K562 (cell line): ENCODE results near the gene SLC19A1. TPM values are rescaled to one million over a fixed set of nuclear protein-coding genes. Genes with fewer than 3 reads are reported as not detected.

Source experiments
- ASH1L ChIP-seq: fragments of 450-650 bp; IDR thresholded peaks from 2 replicates; pipeline ENCODE4 v1.6.1; 2018; ENCODE audit warnings: borderline replicate concordance, mild to moderate bottlenecking, low read depth; ENCODE audit not compliant: partially characterized antibody
- ATF1 ChIP-seq, 2 experiments: fragments of 450-650 bp in 1 of 2; IDR thresholded peaks; 2 replicates each; pipeline ENCODE4 v1.6.1; 2016; ENCODE audit warnings: missing compliant biosample characterization in 1 of 2, missing genetic modification characterization in 1 of 2
- CTCF ChIP-seq, 3 experiments: IDR thresholded peaks in 2 of 3; conservative IDR thresholded peaks in 1 of 3; 2 replicates each; pipeline ENCODE4 v1.5.1; 2011 to 2012; ENCODE audit warnings: low read length in 3 of 3, mild to moderate bottlenecking in 3 of 3, control low read depth in 2 of 3, improper control_type of control experiment in 1 of 3, inconsistent platforms in 1 of 3, low read depth in 1 of 3, mixed read lengths in 1 of 3, moderate library complexity in 1 of 3; ENCODE audit not compliant: insufficient read depth in 2 of 3
- CXXC5 ChIP-seq: fragments of 250-450 bp; sonication (Bioruptor Pico); IDR thresholded peaks from 2 replicates; pipeline ENCODE4 v1.8.0; 2022; ENCODE audit warnings: inconsistent platforms, mild to moderate bottlenecking, moderate library complexity
- ELK1 ChIP-seq: sonication (generic); formaldehyde crosslinking; IDR thresholded peaks from 2 replicates; pipeline ENCODE4 v1.8.1; 2022; ENCODE audit warnings: missing genetic modification reagents
- ELK3 ChIP-seq: fragments of 450-650 bp; formaldehyde crosslinking; IDR thresholded peaks from 2 replicates; pipeline ENCODE4 v1.4.0; 2020; ENCODE audit warnings: mild to moderate bottlenecking
- FIP1L1 ChIP-seq: fragments of 200-400 bp; formaldehyde crosslinking; IDR thresholded peaks from 2 replicates; pipeline ENCODE4 v1.6.1; 2018; ENCODE audit warnings: mild to moderate bottlenecking, low read depth, low read length; ENCODE audit not compliant: poor library complexity, severe bottlenecking
- HNRNPL ChIP-seq: fragments of 200-400 bp; formaldehyde crosslinking; IDR thresholded peaks from 2 replicates; pipeline ENCODE4 v1.6.1; 2017; ENCODE audit warnings: low read depth, mild to moderate bottlenecking, low read length
- NCOA1 ChIP-seq: fragments of 450-650 bp; IDR thresholded peaks from 2 replicates; pipeline ENCODE4 v1.6.1; 2016; ENCODE audit warnings: low read depth
- NR2C1 ChIP-seq, 2 experiments: fragments of 450-650 bp; IDR thresholded peaks; 2 replicates each; pipeline ENCODE4 v1.6.1; 2017; ENCODE audit warnings: mild to moderate bottlenecking in 2 of 2, antibody characterized with exemption in 1 of 2, inconsistent platforms in 1 of 2, missing compliant biosample characterization in 1 of 2, missing genetic modification characterization in 1 of 2
- NRF1 ChIP-seq, 2 experiments: fragments of 450-650 bp; IDR thresholded peaks in 1 of 2; conservative IDR thresholded peaks in 1 of 2; 2 replicates each; pipeline ENCODE4 v1.6.1; 2014; ENCODE audit warnings: mild to moderate bottlenecking in 2 of 2
- POLR2AphosphoS2 ChIP-seq: IDR thresholded peaks from 2 replicates; pipeline ENCODE4 v1.6.1; 2012; ENCODE audit warnings: low read length, improper control_type of control experiment
- PRDM10 ChIP-seq: fragments of 450-650 bp; IDR thresholded peaks from 2 replicates; pipeline ENCODE4 v1.6.1; 2018; ENCODE audit not compliant: partially characterized antibody
- PYGO2 ChIP-seq: fragments of 450-650 bp; IDR thresholded peaks from 2 replicates; pipeline ENCODE4 v1.6.1; 2016; ENCODE audit warnings: mild to moderate bottlenecking, missing genetic modification characterization, moderate library complexity, missing compliant biosample characterization
- SMAD1 ChIP-seq: fragments of 150-350 bp; IDR thresholded peaks from 2 replicates; pipeline ENCODE4 v1.6.1; 2014; ENCODE audit warnings: low read length, low read depth; ENCODE audit not compliant: partially characterized antibody
- XRCC5 ChIP-seq: fragments of 200-400 bp; formaldehyde crosslinking; IDR thresholded peaks from 2 replicates; pipeline ENCODE4 v1.6.1; 2017; ENCODE audit warnings: low read depth, mild to moderate bottlenecking, low read length
- ZBTB7A ChIP-seq: IDR thresholded peaks from 2 replicates; pipeline ENCODE4 v1.6.1; 2011; ENCODE audit warnings: low read depth, mild to moderate bottlenecking, low read length, moderate library complexity, borderline replicate concordance; ENCODE audit not compliant: control insufficient read depth
- ZNF436 ChIP-seq: fragments of 250-450, 450-650 bp; sonication (Bioruptor Pico); formaldehyde crosslinking; IDR thresholded peaks from 2 replicates; pipeline ENCODE4 v1.7.0; 2020; ENCODE audit warnings: mild to moderate bottlenecking
- polyA plus RNA-seq, 8 experiments: library from polyadenylated mRNA; depleted of rRNA in 4 of 8; stranded (reverse) in 5 of 8; unstranded in 3 of 8; fragments of >200 nt; fragmentation: Nextera tagmentation in 2 of 8; fragmentation: Illumina TruSeq in 1 of 8; extraction: Ambion mirVana in 2 of 8; extraction: Trizol in 1 of 8; gene quantifications; 2 replicates each; pipeline versions ENCODE4 v1.2.1 to v1.2.3, GENCODE V29; 2011 to 2014; ENCODE audit warnings: inconsistent platforms in 1 of 8, missing spikeins in 1 of 8
- total RNA-seq, 7 experiments: library from RNA; depleted of rRNA in 6 of 7; stranded (reverse); fragments of >200 nt in 6 of 7; fragmentation: Illumina TruSeq in 2 of 7; extraction: Trizol in 2 of 7; gene quantifications; 2 replicates each; pipeline versions ENCODE4 v1.2.1 to v1.2.3, GENCODE V29; 2011 to 2021; ENCODE audit warnings: low replicate concordance in 1 of 7

The SLC19A1 gene
- total and polyA plus RNA-seq, 9 of the 15 experiments (the other 6 are each of a cell fraction or from before 2014, with no cell fraction given) = 0.65 to 88.7 (median 12.0) TPM

- peak; percentile 70 for TF ChIP-seq CXXC5 (CRISPR knock-in tag)
- no peak for TF ChIP-seq POLR2AphosphoS2
- TF ChIP-seq ASH1L = no peak
- TF ChIP-seq ZBTB7A = peak; percentile 89
- TF ChIP-seq SMAD1 = peak; percentile 44
- no peak for TF ChIP-seq ELK1 (CRISPR knock-in tag)
- no peak for TF ChIP-seq ZNF436 (CRISPR knock-in tag)
- peak; percentile 30 for TF ChIP-seq FIP1L1
- no peak for TF ChIP-seq ATF1 (CRISPR knock-in tag; IDR thresholded peaks at IDR 0.05)
- TF ChIP-seq ATF1 (tag; IDR thresholded peaks at IDR 0.05) = peak; percentile 27; the same call in 1 of the 2 replicates
- no peak for TF ChIP-seq PYGO2 (tag)
- TF ChIP-seq HNRNPL = no peak
- TF ChIP-seq NCOA1 = no peak
- peak; percentile 86; the same call in 1 of the 2 replicates for TF ChIP-seq XRCC5
- no peak for TF ChIP-seq PRDM10
- TF ChIP-seq NRF1 (conservative IDR thresholded peaks at IDR 0.05 in 1 of 2, IDR thresholded peaks at IDR 0.05 in 1 of 2) = peak; percentile 77 to 81
- no peak for TF ChIP-seq NR2C1 (IDR thresholded peaks at IDR 0.05)
- no peak for TF ChIP-seq NR2C1 (tag; IDR thresholded peaks at IDR 0.05)
- TF ChIP-seq CTCF (IDR thresholded peaks at IDR 0.05 in 2 of 3, conservative IDR thresholded peaks at IDR 0.05 in 1 of 3; ENCODE audit: insufficient read depth in 2 of 3, low read depth in 1 of 3, low read length in 3 of 3) = peak; percentile 79 to 92 (median 82)
- TF ChIP-seq ELK3 (CRISPR knock-in tag) = no peak
Observed at GRCh38 chr21:45554477-45555175, 12.4 kb upstream of the SLC19A1 start (continued).
